NCI-H1092 treated with DMSO at 0.1 percent for 48 hours (cell line): ENCODE measurements around the gene ILK.

ENCODE experiments used
- DNase-seq: peaks from one replicate; lab custom pipeline; 2025; lab: John Stamatoyannopoulos, UW

The ILK gene

GRCh38 chr11:6607190-6607795 is 3.7 kb downstream of the ILK start:
- no peak for DNase-seq

- DNase-seq = no peak
Measured at GRCh38 chr11:6608011-6608410, 4.4 kb downstream of the ILK start.

- DNase-seq = no peak
Measured at GRCh38 chr11:6608726-6609501, 5.3 kb downstream of the ILK start.

- DNase-seq = no peak
Measured at GRCh38 chr11:6609502-6610015, 6.0 kb downstream of the ILK start.

- DNase-seq = no peak
Measured at GRCh38 chr11:6610591-6610990, 7.0 kb downstream of the ILK start.

- peak; percentile 12 for DNase-seq
Measured at GRCh38 chr11:6611092-6611962, 7.8 kb downstream of the ILK start.

- no peak for DNase-seq
Measured at GRCh38 chr11:6611963-6612212, 8.3 kb downstream of the ILK start.

- DNase-seq = peak; percentile 95
Measured at GRCh38 chr11:6612213-6613041, 8.9 kb downstream of the ILK start, which contains the start of gene TAF10. Gene TAF10 (minus strand): TSS chr11:6612216. CDS start chr11:6612189, 27 bp downstream.

GRCh38 chr11:6613496-6613895 is 9.9 kb downstream of the ILK start:
- DNase-seq = no peak

- DNase-seq = no peak
Measured at GRCh38 chr11:6614446-6614845, 10.9 kb downstream of the ILK start.

GRCh38 chr11:6615046-6615445 is 11.5 kb downstream of the ILK start:
- no peak for DNase-seq

GRCh38 chr11:6615882-6616585 is 12.5 kb downstream of the ILK start:
- DNase-seq = no peak

- no peak for DNase-seq
Measured at GRCh38 chr11:6616596-6617250, 13.1 kb downstream of the ILK start.

GRCh38 chr11:6617315-6617781 is 13.8 kb downstream of the ILK start:
- DNase-seq = no peak

GRCh38 chr11:6618117-6619003 is 14.8 kb downstream of the ILK start:
- DNase-seq = no peak

- peak; percentile 93 for DNase-seq
Measured at GRCh38 chr11:6619004-6619745, 15.6 kb downstream of the ILK start, which contains the start of gene TPP1. Gene TPP1 (minus strand): TSS chr11:6619422. CDS start chr11:6619400, 22 bp downstream.

GRCh38 chr11:6620636-6621035 is 17.1 kb downstream of the ILK start:
- no peak for DNase-seq

- no peak for DNase-seq
Measured at GRCh38 chr11:6621711-6622211, 18.2 kb downstream of the ILK start.
